Gastrocnemius medialis (tissue), 4 donors: ENCODE results near the gene CCDC146.
"Not testable (repeated sequence)": the region's sequence is repeated elsewhere in the genome, so short reads cannot be mapped to it uniquely, and the experiment has no call there.

ENCODE experiments used
- CTCF ChIP-seq, 5 experiments: fragments of 450-650 bp in 3 of 5; fragments of 200-600 bp in 2 of 5; sonication (generic) in 2 of 5; IDR thresholded peaks in 4 of 5; conservative IDR thresholded peaks in 1 of 5; 1 replicate in 4 of 5; 2 replicates in 1 of 5; pipeline ENCODE4 v1.5.1; 2016 to 2019; ENCODE audit warnings: antibody characterized with exemption in 5 of 5, mild to moderate bottlenecking in 3 of 5, moderate library complexity in 3 of 5
- POLR2A ChIP-seq, 2 donors: fragments of 450-650 bp; IDR thresholded peaks; one replicate each; pipeline ENCODE4 v1.6.1; 2017; ENCODE audit warnings: antibody characterized with exemption in 2 of 2, mild to moderate bottlenecking in 2 of 2, moderate library complexity in 2 of 2

DNA sequence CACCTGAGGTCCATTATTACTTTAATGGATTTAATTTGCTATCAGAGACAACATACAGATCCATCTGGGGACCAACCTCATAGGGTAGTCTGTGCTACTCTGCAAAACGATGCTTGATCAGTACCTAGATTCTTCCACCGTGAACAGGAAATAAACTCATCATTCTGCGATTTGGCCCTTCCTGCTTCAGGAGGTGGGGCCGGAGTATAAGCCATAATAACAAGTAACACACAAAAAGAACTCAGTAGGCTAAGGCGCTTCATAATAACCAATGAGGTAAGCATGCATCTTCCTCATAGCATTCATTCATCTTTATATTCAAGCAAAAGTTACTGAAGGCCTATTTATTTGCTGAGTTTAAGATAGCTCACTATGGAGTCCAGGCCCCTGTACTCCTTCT is 42.8 kb upstream of the CCDC146 start:
- not testable (repeated sequence) for TF ChIP-seq CTCF (IDR thresholded peaks at IDR 0.05 in 4 of 5, conservative IDR thresholded peaks at IDR 0.05 in 1 of 5); POLR2A (IDR thresholded peaks at IDR 0.05)
